ENCODE results near the gene ZFP3.

GRCh38 chr17:5121186-5121841 lies 43.0 kb downstream of the ZFP3 start:
- TF ChIP-seq CTCF (IDR thresholded peaks at IDR 0.05) (no peak), POLR2A (IDR thresholded peaks at IDR 0.05) (no peak)
